H1 (cell line): ENCODE measurements around the gene SKAP1. TPM values are rescaled to one million over a fixed set of nuclear protein-coding genes. Genes with fewer than 3 reads are reported as not detected.

Experiments
- CTCF ChIA-PET: fragments of 300-600 bp; sonication (Branson Sonifier 250); formaldehyde crosslinking; loops from one replicate; lab custom pipeline; 2021; ENCODE audit not compliant: partially characterized antibody; lab: Charles Lee
- POLR2A ChIA-PET: fragments of 300-600 bp; sonication (Branson Sonifier 250); formaldehyde crosslinking; loops from one replicate; lab custom pipeline; 2021; ENCODE audit warnings: inconsistent platforms; ENCODE audit not compliant: partially characterized antibody; lab: Charles Lee
- DNase-seq, 2 experiments: peaks; one replicate each; pipeline versions ENCODE4 v3.0.0 to v3.0.0-alpha.2; 2010 to 2022; ENCODE audit warnings: low spot score in 2 of 2, low read depth in 1 of 2, mixed read lengths in 1 of 2
- FAIRE-seq: peaks from 2 replicates; lab custom pipeline; 2011; peaks lifted over from hg19 to GRCh38; lab: Jason Lieb, UNC
- H2AFZ ChIP-seq: 2 replicates; pipeline ENCODE4 v1.8.1; 2012; ENCODE audit warnings: low read length, inconsistent platforms
- H2AK5ac ChIP-seq: 2 replicates; pipeline ENCODE4 v1.6.1; 2013; ENCODE audit warnings: low read depth, low read length
- H2BK120ac ChIP-seq: replicated peaks from 2 replicates; pipeline ENCODE3; 2013; ENCODE audit warnings: low read depth, low read length, inconsistent platforms
- H2BK12ac ChIP-seq: 2 replicates; pipeline ENCODE4 v1.6.1; 2013; ENCODE audit warnings: low read depth, low read length
- H2BK15ac ChIP-seq: 2 replicates; pipeline ENCODE4 v1.6.1; 2013; ENCODE audit warnings: low read length
- H2BK20ac ChIP-seq: 2 replicates; pipeline ENCODE4 v1.6.1; 2013; ENCODE audit warnings: low read length
- H2BK5ac ChIP-seq: 2 replicates; pipeline ENCODE4 v1.6.1; 2013; ENCODE audit warnings: low read depth, low read length
- H3K14ac ChIP-seq: 2 replicates; pipeline ENCODE4 v1.6.1; 2013; ENCODE audit warnings: inconsistent platforms; ENCODE audit not compliant: insufficient read length
- H3K18ac ChIP-seq: 2 replicates; pipeline ENCODE4 v1.6.1; 2013; ENCODE audit warnings: low read length; ENCODE audit errors: extremely low read depth
- H3K23ac ChIP-seq: 2 replicates; pipeline ENCODE4 v1.6.1; 2013; ENCODE audit warnings: inconsistent platforms; ENCODE audit not compliant: insufficient read length
- H3K23me2 ChIP-seq: 2 replicates; pipeline ENCODE4 v1.6.1; 2013; ENCODE audit warnings: low read depth, low read length
- H3K27ac ChIP-seq: 2 replicates; pipeline ENCODE4 v1.6.1; 2011; ENCODE audit warnings: low read depth, low read length, inconsistent platforms
- H3K27me3 ChIP-seq, 4 experiments: replicated peaks in 1 of 4; 1 replicate in 1 of 4; 2 replicates in 3 of 4; pipeline versions ENCODE4 v1.6.1 to v1.8.1; 2011 to 2013; ENCODE audit warnings: low read length in 3 of 4, mild to moderate bottlenecking in 3 of 4, inconsistent platforms in 2 of 4, mixed read lengths in 2 of 4, moderate library complexity in 1 of 4; ENCODE audit not compliant: control insufficient read depth in 3 of 4, insufficient read depth in 3 of 4; ENCODE audit errors: extremely low read depth in 1 of 4
- H3K36me3 ChIP-seq, 4 experiments: 2 replicates each; pipeline versions ENCODE4 v1.6.1 to v1.8.1; 2011 to 2013; ENCODE audit warnings: mild to moderate bottlenecking in 4 of 4, low read length in 3 of 4, moderate library complexity in 2 of 4, control low read depth in 1 of 4, inconsistent platforms in 1 of 4; ENCODE audit not compliant: insufficient read depth in 4 of 4, control insufficient read depth in 2 of 4
- H3K4ac ChIP-seq: replicated peaks from 2 replicates; pipeline ENCODE3; 2013; ENCODE audit warnings: low read length, low read depth, mixed read lengths, inconsistent platforms; ENCODE audit not compliant: insufficient read length
- H3K4me1 ChIP-seq, 4 experiments: replicated peaks in 1 of 4; 1 replicate in 1 of 4; 2 replicates in 3 of 4; pipeline versions ENCODE4 v1.6.1 to v1.8.1; 2011 to 2013; ENCODE audit warnings: low read length in 3 of 4, inconsistent platforms in 2 of 4, mixed read lengths in 1 of 4; ENCODE audit not compliant: insufficient read depth in 4 of 4, control insufficient read depth in 3 of 4
- H3K4me2 ChIP-seq, 2 experiments: 2 replicates each; pipeline versions ENCODE4 v1.6.1 to v1.8.1; 2011 to 2013; ENCODE audit warnings: low read depth in 2 of 2, low read length in 2 of 2, control low read depth in 1 of 2, inconsistent platforms in 1 of 2, mild to moderate bottlenecking in 1 of 2; ENCODE audit not compliant: insufficient read depth in 1 of 2
- H3K4me3 ChIP-seq, 4 experiments: fragments of 200-600, 300-600 bp in 1 of 4; sonication (generic), shearing (Covaris generic), sonication (Bioruptor Twin) in 1 of 4; 2 replicates each; pipeline versions ENCODE4 v1.5.1 to v1.8.1; 2011 to 2016; ENCODE audit warnings: low read length in 4 of 4, low read depth in 3 of 4, control low read depth in 2 of 4, inconsistent platforms in 2 of 4, mild to moderate bottlenecking in 2 of 4, mixed read lengths in 1 of 4, moderate library complexity in 1 of 4; ENCODE audit not compliant: insufficient read depth in 2 of 4; ENCODE audit errors: extremely low read depth in 1 of 4
- H3K56ac ChIP-seq: replicated peaks from 2 replicates; pipeline ENCODE3; 2013; ENCODE audit warnings: low read depth, mild to moderate bottlenecking, mixed read lengths, low read length, inconsistent platforms; ENCODE audit not compliant: insufficient read length
- H3K79me1 ChIP-seq: 2 replicates; pipeline ENCODE4 v1.6.1; 2013; ENCODE audit warnings: low read depth, low read length, control low read depth
- H3K79me2 ChIP-seq, 2 experiments: 2 replicates each; pipeline versions ENCODE4 v1.6.1 to v1.8.1; 2012 to 2013; ENCODE audit warnings: low read length in 2 of 2, mild to moderate bottlenecking in 2 of 2, inconsistent platforms in 1 of 2; ENCODE audit not compliant: insufficient read depth in 2 of 2, control insufficient read depth in 1 of 2
- H3K9ac ChIP-seq, 4 experiments: replicated peaks in 1 of 4; 1 replicate in 1 of 4; 2 replicates in 3 of 4; pipeline versions ENCODE4 v1.6.1 to v1.8.1; 2011 to 2013; ENCODE audit warnings: low read depth in 3 of 4, low read length in 3 of 4, control low read depth in 2 of 4, mild to moderate bottlenecking in 2 of 4, moderate library complexity in 2 of 4, inconsistent platforms in 1 of 4; ENCODE audit errors: extremely low read depth in 1 of 4
- H3K9me3 ChIP-seq, 2 experiments: 2 replicates each; pipeline versions ENCODE4 v1.6.1 to v1.8.1; 2012 to 2013; ENCODE audit warnings: mild to moderate bottlenecking in 2 of 2, moderate library complexity in 2 of 2, control low read depth in 1 of 2, inconsistent platforms in 1 of 2, low read depth in 1 of 2, low read length in 1 of 2, mixed read lengths in 1 of 2; ENCODE audit not compliant: insufficient read depth in 2 of 2
- H4K20me1 ChIP-seq, 2 experiments: replicated peaks in 1 of 2; 2 replicates each; pipeline versions ENCODE3 to v1.8.1; 2011 to 2013; ENCODE audit warnings: inconsistent platforms in 2 of 2, low read length in 2 of 2, mild to moderate bottlenecking in 1 of 2; ENCODE audit not compliant: insufficient read depth in 2 of 2, control insufficient read depth in 1 of 2
- H4K5ac ChIP-seq: 2 replicates; pipeline ENCODE4 v1.6.1; 2013; ENCODE audit warnings: low read length, low read depth, mixed read lengths, inconsistent platforms; ENCODE audit not compliant: insufficient read length
- H4K8ac ChIP-seq: 2 replicates; pipeline ENCODE4 v1.8.0; 2013; ENCODE audit warnings: mild to moderate bottlenecking, moderate library complexity, low read length, inconsistent platforms; ENCODE audit not compliant: insufficient read depth; ENCODE audit errors: extremely low read depth
- H4K91ac ChIP-seq: replicated peaks from 2 replicates; pipeline ENCODE3; 2013; ENCODE audit warnings: low read length, mixed read lengths, inconsistent platforms; ENCODE audit not compliant: insufficient read length
- BACH1 ChIP-seq: IDR thresholded peaks from 2 replicates; pipeline ENCODE4 v1.6.1; 2012; ENCODE audit warnings: low read length, improper control_type of control experiment
- CBX5 ChIP-seq: fragments of 300-800, 300-1000 bp; sonication (generic); IDR thresholded peaks from 2 replicates; pipeline ENCODE4 v1.7.1; 2016; ENCODE audit warnings: antibody characterized with exemption, low read length, low read depth
- CHD2 ChIP-seq: IDR thresholded peaks from 2 replicates; pipeline ENCODE4 v1.6.1; 2012; ENCODE audit warnings: low read length, improper control_type of control experiment
- GTF2F1 ChIP-seq: IDR thresholded peaks from 2 replicates; pipeline ENCODE4 v1.6.1; 2012; ENCODE audit warnings: low read depth, low read length, improper control_type of control experiment, borderline replicate concordance
- NANOG ChIP-seq: IDR thresholded peaks from 2 replicates; pipeline ENCODE4 v1.6.1; 2011; ENCODE audit warnings: low read length, low read depth, mild to moderate bottlenecking, inconsistent platforms; ENCODE audit not compliant: insufficient read depth, poor library complexity, severe bottlenecking
- PHF8 ChIP-seq: fragments of 200-600 bp; sonication (generic); conservative IDR thresholded peaks from 2 replicates; pipeline ENCODE4 v1.7.1; 2012; ENCODE audit warnings: low read depth, mild to moderate bottlenecking, inconsistent platforms, low read length, moderate library complexity
- RAD21 ChIP-seq, 2 experiments: IDR thresholded peaks in 1 of 2; conservative IDR thresholded peaks in 1 of 2; 2 replicates each; pipeline ENCODE4 v1.6.1; 2011; ENCODE audit warnings: low read depth in 2 of 2, low read length in 2 of 2, improper control_type of control experiment in 1 of 2, inconsistent platforms in 1 of 2, mild to moderate bottlenecking in 1 of 2, moderate library complexity in 1 of 2
- RNF2 ChIP-seq: fragments of 200-900, 300-1000 bp; sonication (generic); IDR thresholded peaks from 2 replicates; pipeline ENCODE4 v1.7.1; 2016; ENCODE audit warnings: borderline replicate concordance, low read depth, mild to moderate bottlenecking, antibody characterized with exemption, low read length; ENCODE audit not compliant: poor library complexity, severe bottlenecking; ENCODE audit errors: missing control alignments
- SIRT6 ChIP-seq: IDR thresholded peaks from one replicate; pipeline ENCODE4 v1.7.1; 2012; ENCODE audit warnings: low read length, inconsistent platforms
- SP2 ChIP-seq: IDR thresholded peaks from 2 replicates; pipeline ENCODE4 v1.6.1; 2012; ENCODE audit warnings: mild to moderate bottlenecking, low read length, inconsistent platforms
- TAF7 ChIP-seq: optimal IDR thresholded peaks from 2 replicates; pipeline ENCODE3; 2011; ENCODE audit warnings: low read depth, mild to moderate bottlenecking, inconsistent platforms, low read length, moderate library complexity, borderline replicate concordance
- TEAD4 ChIP-seq: IDR thresholded peaks from 2 replicates; pipeline ENCODE4 v1.6.1; 2012; ENCODE audit warnings: low read depth, low read length, inconsistent platforms, mixed read lengths
- YY1 ChIP-seq: IDR thresholded peaks from 2 replicates; pipeline ENCODE4 v1.6.1; 2011; ENCODE audit warnings: low read depth, mild to moderate bottlenecking, low read length
- ZNF274 ChIP-seq: IDR thresholded peaks from 2 replicates; pipeline ENCODE4 v1.7.0; 2012; ENCODE audit warnings: low read length, borderline replicate concordance; ENCODE audit errors: extremely low read depth
- WGBS, 2 experiments: shearing (Covaris generic) in 1 of 2; methylation state at CpG; one replicate each; pipeline versions ENCODE4 v1.1.6 to v1.1.7; 2013 to 2015; ENCODE audit warnings: low lambda C conversion rate in 2 of 2, mixed read lengths in 2 of 2, inconsistent platforms in 1 of 2, low coverage in 1 of 2, missing lambda C conversion rate in 1 of 2; ENCODE audit not compliant: insufficient replicate concordance in 2 of 2, insufficient coverage in 1 of 2, insufficient read length in 1 of 2; ENCODE audit errors: extremely low coverage in 1 of 2, missing lambda C conversion rate in 1 of 2; 5-methylcytosine and 5-hydroxymethylcytosine counted together
- polyA plus RNA-seq, 7 experiments: library from polyadenylated mRNA; depleted of rRNA in 3 of 7; stranded (reverse) in 5 of 7; unstranded in 2 of 7; fragments of >200 nt in 5 of 7; fragments of 200-250 nt in 2 of 7; gene quantifications; 1 replicate in 5 of 7; 2 replicates in 1 of 7; 4 replicates in 1 of 7; pipeline versions ENCODE4 v1.2.1 to v1.2.3, GENCODE V29; 2011 to 2013; ENCODE audit warnings: missing spikeins in 2 of 7, mixed read lengths in 2 of 7
- total RNA-seq: library from RNA; stranded (reverse); fragmentation: NEBNext Ultra II Directional; extraction: Animal tissue kit (Norgen Biotek cat#: 25700); gene quantifications from 2 replicates; pipeline ENCODE4 v1.2.1, GENCODE V29; 2021

SKAP1 gene
- total and polyA plus RNA-seq, 2 of the 8 experiments (the other 6 are each of a cell fraction or from before 2014, with no cell fraction given), result not detected

DNA sequence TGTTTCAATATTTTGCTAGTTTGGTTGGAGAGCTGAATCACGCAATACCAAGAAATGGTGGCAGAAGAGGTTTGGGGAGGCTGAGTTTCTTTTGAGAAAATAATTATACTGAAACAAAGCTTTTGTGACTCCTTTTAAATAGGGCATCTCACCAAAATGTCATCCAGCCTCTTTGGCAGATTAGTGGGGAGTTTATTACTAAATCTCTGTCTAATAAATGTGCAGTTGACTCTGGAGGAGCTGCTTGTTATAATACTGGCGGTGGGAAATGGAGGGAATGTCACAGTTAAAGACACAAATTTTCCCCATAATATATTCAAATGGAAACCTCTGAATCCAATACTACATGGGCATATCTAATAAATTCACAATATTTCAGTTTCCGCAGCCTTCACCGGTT, 277.7 kb downstream of the SKAP1 start:
- Histone ChIP-seq H3K14ac (no peak overlapping the region), H3K4ac (no peak overlapping the region), H3K56ac (no peak overlapping the region), H3K36me3 (no peaks in the 10 kb centered on the region), H3K4me2 (no peak overlapping the region), H2BK15ac (no peak overlapping the region), H3K18ac (no peak overlapping the region), H4K5ac (no peak overlapping the region), H3K27me3 (peaks cover 0 to 6% (median 0%) of the 10 kb centered on the region in 4 experiments; a peak in 2 of 7 replicates), H3K27ac (no peak overlapping the region), H2BK12ac (no peak overlapping the region), H2BK5ac (no peak overlapping the region), H3K79me1 (no peaks in the 10 kb centered on the region), H3K4me1 (peaks cover 0 to 12% (median 8%) of the 10 kb centered on the region in 4 experiments; a peak in 2 of 7 replicates), H3K9me3 (no peaks in the 10 kb centered on the region), H4K91ac (no peak overlapping the region), H2AK5ac (no peak overlapping the region), H3K79me2 (no peaks in the 10 kb centered on the region), H3K9ac (no peak overlapping the region), H2AFZ (no peak overlapping the region), H2BK120ac (no peak overlapping the region), H2BK20ac (no peak overlapping the region), H4K8ac (no peak overlapping the region), H3K23me2 (no peaks in the 10 kb centered on the region), H3K23ac (no peak overlapping the region), H4K20me1 (peaks cover 0 to 2% of the 10 kb centered on the region in 2 experiments), H3K4me3 (no peak overlapping the region)
- CTCF ChIA-PET, result interaction anchor here (0.6 to 1.4 kb wide), 12 partner anchors 10 to 1709 kb away, joined by 3 to 5 read pairs (median 3); no protein-coding TSS in a partner anchor
- 66% methylated on average over 4 of the region's 4 CpGs; no CpG with 5 or more reads in 1 of the 2 experiments for WGBS, 2 experiments
- POLR2A ChIA-PET, result no interaction called here
- DNase-seq (no peak), FAIRE-seq (no peak)
- no peak for TF ChIP-seq PHF8
- no peak for TF ChIP-seq TEAD4
- no peak for TF ChIP-seq SIRT6
- TF ChIP-seq YY1, result no peak
- no peak for TF ChIP-seq CBX5
- TF ChIP-seq NANOG, result no peak
- no peak for TF ChIP-seq CHD2
- TF ChIP-seq GTF2F1, result no peak
- TF ChIP-seq ZNF274, result no peak
- no peak for TF ChIP-seq RAD21 (IDR thresholded peaks at IDR 0.05 in 1 of 2, conservative IDR thresholded peaks at IDR 0.05 in 1 of 2; ENCODE audit: low read depth in 2 of 2, low read length in 2 of 2)
- no peak for TF ChIP-seq TAF7
- no peak for TF ChIP-seq SP2
- TF ChIP-seq BACH1, result no peak
- no peak for TF ChIP-seq RNF2
